GM12878 (cell line): Measurements from ENCODE around the gene ATP2C2.

ENCODE experiments used
- ASH2L ChIP-seq: fragments of 300-600, 200-600 bp; sonication (generic); IDR thresholded peaks from 2 replicates; pipeline ENCODE4 v1.6.1; 2017; ENCODE audit warnings: low read depth, mild to moderate bottlenecking, borderline replicate concordance
- CTCF ChIP-seq, 3 experiments: IDR thresholded peaks in 2 of 3; conservative IDR thresholded peaks in 1 of 3; 2 replicates each; pipeline ENCODE4 v1.5.1; 2011; ENCODE audit warnings: low read depth in 3 of 3, low read length in 3 of 3, mild to moderate bottlenecking in 3 of 3, control low read depth in 2 of 3, moderate library complexity in 2 of 3, inconsistent platforms in 1 of 3, mixed read lengths in 1 of 3; ENCODE audit not compliant: control insufficient read depth in 2 of 3, insufficient read depth in 1 of 3; ENCODE audit errors: extremely low read depth in 1 of 3
- EZH2 ChIP-seq: IDR thresholded peaks from 2 replicates; pipeline ENCODE4 v1.6.1; 2012; ENCODE audit warnings: low read depth, mild to moderate bottlenecking, control low read depth, inconsistent platforms, low read length, borderline replicate concordance; ENCODE audit not compliant: control insufficient read depth
- GATAD2B ChIP-seq: fragments of 450-650 bp; conservative IDR thresholded peaks from 2 replicates; pipeline ENCODE4 v1.6.1; 2017; ENCODE audit warnings: low read depth, mild to moderate bottlenecking, moderate library complexity
- RAD21 ChIP-seq: IDR thresholded peaks from 2 replicates; pipeline ENCODE4 v1.6.1; 2011; ENCODE audit warnings: mild to moderate bottlenecking, low read depth, low read length, moderate library complexity; ENCODE audit not compliant: insufficient read depth
- SIN3A ChIP-seq: IDR thresholded peaks from 2 replicates; pipeline ENCODE4 v1.6.1; 2012; ENCODE audit warnings: low read depth, low read length, improper control_type of control experiment
- TAF1 ChIP-seq: IDR thresholded peaks from 2 replicates; pipeline ENCODE4 v1.6.1; 2011; ENCODE audit warnings: mild to moderate bottlenecking, low read depth, low read length, borderline replicate concordance
- ZNF207 ChIP-seq: fragments of 450-650 bp; IDR thresholded peaks from 2 replicates; pipeline ENCODE4 v1.6.1; 2014; ENCODE audit warnings: antibody characterized with exemption, mild to moderate bottlenecking, borderline replicate concordance
- TF ChIP-seq, protein P1 (sequence below): IDR thresholded peaks from 2 replicates; pipeline ENCODE4 v1.6.1; 2012; ENCODE audit warnings: low read depth, low read length, improper control_type of control experiment

DNA sequence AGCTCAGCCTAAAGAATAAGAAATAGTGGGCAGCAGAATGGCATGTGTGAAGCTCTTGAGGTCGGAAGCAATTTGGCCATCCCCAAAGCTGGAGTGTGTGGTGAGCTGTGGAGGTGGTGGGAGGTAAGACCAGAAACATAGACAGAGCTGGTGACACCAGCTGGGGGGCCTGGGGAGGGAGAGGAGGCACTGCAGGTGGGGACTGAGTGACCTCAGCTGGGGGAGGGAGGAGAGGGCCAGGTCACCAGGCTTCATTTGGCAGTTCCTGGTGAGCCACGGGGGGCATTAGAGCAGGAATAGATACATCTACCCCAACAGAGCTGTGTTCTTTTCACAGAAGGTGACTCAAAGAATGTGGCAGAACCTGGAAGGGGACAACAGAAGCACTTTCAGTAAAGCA is 41.8 kb upstream of the ATP2C2 start:
- TF ChIP-seq TAF1 (no peak), ZNF207 (no peak), GATAD2B (no peak), CTCF (IDR thresholded peaks at IDR 0.05 in 2 of 3, conservative IDR thresholded peaks at IDR 0.05 in 1 of 3; ENCODE audit: control insufficient read depth in 2 of 3, extremely low read depth in 1 of 3, insufficient read depth in 1 of 3, low read depth in 3 of 3, low read length in 3 of 3) (no peak), ASH2L (no peak), EZH2 (no peak), RAD21 (no peak), SIN3A (no peak)
- TF ChIP-seq, protein P1, sequence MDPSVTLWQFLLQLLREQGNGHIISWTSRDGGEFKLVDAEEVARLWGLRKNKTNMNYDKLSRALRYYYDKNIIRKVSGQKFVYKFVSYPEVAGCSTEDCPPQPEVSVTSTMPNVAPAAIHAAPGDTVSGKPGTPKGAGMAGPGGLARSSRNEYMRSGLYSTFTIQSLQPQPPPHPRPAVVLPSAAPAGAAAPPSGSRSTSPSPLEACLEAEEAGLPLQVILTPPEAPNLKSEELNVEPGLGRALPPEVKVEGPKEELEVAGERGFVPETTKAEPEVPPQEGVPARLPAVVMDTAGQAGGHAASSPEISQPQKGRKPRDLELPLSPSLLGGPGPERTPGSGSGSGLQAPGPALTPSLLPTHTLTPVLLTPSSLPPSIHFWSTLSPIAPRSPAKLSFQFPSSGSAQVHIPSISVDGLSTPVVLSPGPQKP, result no peak
